GM19099 (cell line): ENCODE measurements around the gene HENMT1.
A peak's percentile ranks its signal among the peaks of the same experiment; 100 is the strongest.

Source experiments
- POLR2A ChIP-seq: IDR thresholded peaks from 3 replicates; pipeline ENCODE4 v1.6.1; 2011; ENCODE audit warnings: low read depth; ENCODE audit not compliant: insufficient read length; ENCODE audit errors: extremely low read depth

HENMT1 gene

GRCh38 chr1:108661030-108661609 lies at the start of gene HENMT1:
HENMT1 (minus strand) TSS chr1:108661093; CDS start chr1:108659884, 1,209 bp downstream.
- peak; percentile 74 for TF ChIP-seq POLR2A

- TF ChIP-seq POLR2A = no peak
These were observed 48.1 kb upstream of the HENMT1 start for GRCh38 chr1:108708691-108709660.

- TF ChIP-seq POLR2A = no peak
These were observed 45.8 kb upstream of the HENMT1 start for GRCh38 chr1:108706643-108707042.

GRCh38 chr1:108704496-108704895 lies 43.6 kb upstream of the HENMT1 start:
- TF ChIP-seq POLR2A = no peak

GRCh38 chr1:108703939-108704338 lies 43.0 kb upstream of the HENMT1 start:
- TF ChIP-seq POLR2A = no peak

- no peak for TF ChIP-seq POLR2A
These were observed 40.4 kb upstream of the HENMT1 start for GRCh38 chr1:108701176-108701849.

GRCh38 chr1:108699375-108700332 lies 38.8 kb upstream of the HENMT1 start:
- TF ChIP-seq POLR2A = peak; percentile 24

GRCh38 chr1:108695535-108695934 lies 34.6 kb upstream of the HENMT1 start:
- TF ChIP-seq POLR2A = no peak

- peak; percentile 16 for TF ChIP-seq POLR2A
These were observed 32.1 kb upstream of the HENMT1 start for GRCh38 chr1:108692724-108693655.

- peak; percentile 98 for TF ChIP-seq POLR2A
These were observed 31.2 kb upstream of the HENMT1 start, which contains the start of gene PRPF38B for GRCh38 chr1:108691942-108692723. PRPF38B (plus strand) TSS chr1:108692310; CDS start chr1:108692592, 282 bp downstream.

- no peak for TF ChIP-seq POLR2A
These were observed 30.4 kb upstream of the HENMT1 start for GRCh38 chr1:108691128-108691941.

- no peak for TF ChIP-seq POLR2A
These were observed 25.9 kb upstream of the HENMT1 start for GRCh38 chr1:108686614-108687313.
